GM18519 (cell line): ENCODE data around the gene FBN2.
"Not testable (repeated sequence)": the region's sequence is repeated elsewhere in the genome, so short reads cannot be mapped to it uniquely, and the experiment has no call there.

ENCODE experiments used
- ATAC-seq: cut with Tn5 transposase; IDR thresholded peaks from one replicate; pipeline ENCODE4 v1.9.1; 2021; ENCODE audit warnings: mild to moderate bottlenecking, moderate library complexity; ENCODE audit not compliant: unreplicated experiment, low FRiP score

FBN2 gene

GRCh38 chr5:128331261-128331660 is 206.8 kb downstream of the FBN2 start:
- ATAC-seq: no peak

DNA sequence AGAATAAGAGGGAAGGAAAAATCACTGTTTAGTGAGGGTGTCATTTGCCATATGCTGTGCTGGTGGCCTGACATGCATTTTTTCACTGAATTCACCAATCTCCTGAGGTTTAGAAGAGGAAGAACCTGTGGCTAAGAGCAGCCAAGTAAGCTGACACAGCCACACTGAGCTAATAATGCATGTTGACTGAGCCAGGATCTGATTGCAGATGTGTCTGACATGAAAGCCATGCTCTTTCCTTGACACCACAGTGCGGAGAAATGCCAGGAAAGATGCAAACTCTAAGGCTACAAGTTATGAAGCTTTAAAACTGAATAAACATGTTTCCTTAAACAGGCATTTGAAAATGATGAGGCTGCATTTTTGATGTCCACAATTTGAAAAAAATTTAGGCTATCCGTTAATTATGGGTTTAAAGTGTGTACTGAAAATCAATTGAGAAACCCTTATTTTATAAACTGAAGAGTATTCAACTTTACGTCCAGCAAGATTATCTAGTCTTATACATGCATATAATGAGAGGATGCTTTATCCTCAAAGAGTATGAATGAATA is 208.6 kb downstream of the FBN2 start:
- no peak for ATAC-seq

GRCh38 chr5:128328446-128328845 is 209.6 kb downstream of the FBN2 start:
- ATAC-seq: no peak

DNA sequence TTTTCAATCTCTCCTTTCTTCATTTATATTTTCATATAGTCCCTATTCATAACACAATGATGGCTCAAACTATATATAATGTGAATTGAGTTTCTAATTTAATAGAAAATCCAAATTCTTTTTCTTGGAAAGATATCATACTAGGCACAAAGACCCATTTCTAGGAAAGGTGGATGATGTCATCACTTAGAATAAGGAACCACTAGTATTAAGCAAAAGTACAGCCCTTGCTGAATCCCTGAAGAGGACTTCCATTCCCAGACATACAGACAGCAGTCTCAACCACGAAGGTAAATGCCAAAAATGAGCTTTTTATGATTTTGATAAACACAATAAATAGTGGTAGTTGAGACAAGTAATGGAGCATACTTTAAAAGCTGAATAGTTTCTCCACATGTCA is 210.0 kb downstream of the FBN2 start:
- no peak for ATAC-seq

- ATAC-seq: not testable (repeated sequence)
Observed at GRCh38 chr5:128321418-128321817, 216.6 kb downstream of the FBN2 start.

DNA sequence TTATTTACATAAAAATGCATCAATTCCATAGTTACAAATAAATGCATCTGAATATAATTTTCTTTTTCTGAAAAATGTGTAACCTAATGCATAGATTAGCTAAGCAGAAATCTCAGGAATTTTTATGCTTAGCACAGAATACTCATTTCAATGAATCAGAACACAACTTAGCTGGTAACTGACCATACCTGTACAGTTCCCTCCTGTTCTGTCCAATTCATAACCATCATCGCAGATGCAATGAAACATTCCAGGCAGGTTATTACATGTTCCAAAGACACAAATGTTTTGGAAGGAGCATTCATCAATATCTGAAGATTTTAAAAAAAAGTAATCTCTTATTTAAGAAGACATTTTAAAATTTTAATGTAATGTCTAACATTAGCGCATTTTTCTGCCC is 219.4 kb downstream of the FBN2 start:
- ATAC-seq: no peak

DNA sequence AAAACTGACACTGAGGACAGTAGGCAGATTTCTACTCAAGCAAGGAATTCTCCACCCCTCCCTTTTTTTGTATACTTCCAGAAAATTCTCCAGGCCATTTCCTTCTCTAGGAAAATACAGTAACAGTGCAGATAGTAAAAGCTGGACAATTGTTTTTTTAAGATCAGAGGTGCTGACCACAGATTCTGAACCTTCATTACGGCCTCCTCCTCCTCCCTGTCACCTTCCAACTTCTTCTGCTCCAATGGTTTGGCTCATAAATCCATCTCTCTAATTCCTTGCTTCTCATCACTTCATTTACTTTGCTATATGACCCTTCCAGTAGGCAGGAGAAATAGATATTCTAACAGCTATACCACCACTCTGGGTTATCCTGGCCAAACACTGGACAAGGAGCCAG is 220.6 kb downstream of the FBN2 start:
- ATAC-seq: no peak

DNA sequence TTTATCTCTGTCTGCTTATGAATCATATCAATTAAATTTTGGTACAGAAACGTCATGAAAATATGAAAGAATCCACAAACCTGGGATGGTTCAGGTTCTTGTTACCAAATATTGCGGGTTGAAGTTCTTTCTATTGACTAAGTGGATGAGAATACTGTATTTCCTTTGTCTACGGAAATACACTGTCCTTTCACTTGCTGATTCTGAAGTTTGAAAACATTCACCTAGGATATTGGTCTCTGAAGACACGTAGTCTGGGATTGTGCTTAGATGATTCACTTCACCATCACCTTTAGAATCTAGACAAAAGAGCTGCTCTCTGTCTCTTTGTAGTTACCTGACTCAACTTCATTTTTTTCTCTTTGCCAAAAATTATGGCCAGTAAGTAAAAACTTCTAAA is 222.4 kb downstream of the FBN2 start:
- ATAC-seq: no peak

- no peak for ATAC-seq
Observed at GRCh38 chr5:128305341-128305740, 232.7 kb downstream of the FBN2 start.

GRCh38 chr5:128304791-128305190 is 233.3 kb downstream of the FBN2 start:
- no peak for ATAC-seq

GRCh38 chr5:128304088-128304487 is 234.0 kb downstream of the FBN2 start:
- ATAC-seq: no peak

- ATAC-seq: no peak
Observed at GRCh38 chr5:128303593-128303992, 234.5 kb downstream of the FBN2 start.

DNA sequence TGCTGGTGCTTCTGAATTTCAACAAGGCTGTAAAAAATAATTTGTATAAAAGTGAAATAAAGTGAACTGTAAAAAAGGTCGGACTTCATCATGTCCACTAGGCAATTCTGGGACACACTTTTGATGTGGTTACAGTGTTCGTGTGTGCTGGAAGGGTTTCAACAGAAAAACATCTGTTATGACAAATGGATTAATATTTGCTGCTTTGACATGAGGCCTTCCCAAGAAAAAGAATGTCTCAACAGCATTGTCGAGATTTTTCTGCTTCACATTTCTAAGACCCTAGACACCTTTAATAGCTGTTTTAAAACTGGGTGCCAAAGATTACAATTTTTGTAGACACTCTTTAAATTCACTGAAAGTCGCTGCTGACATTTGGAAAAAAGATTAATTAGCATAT is 237.9 kb downstream of the FBN2 start:
- no peak for ATAC-seq

DNA sequence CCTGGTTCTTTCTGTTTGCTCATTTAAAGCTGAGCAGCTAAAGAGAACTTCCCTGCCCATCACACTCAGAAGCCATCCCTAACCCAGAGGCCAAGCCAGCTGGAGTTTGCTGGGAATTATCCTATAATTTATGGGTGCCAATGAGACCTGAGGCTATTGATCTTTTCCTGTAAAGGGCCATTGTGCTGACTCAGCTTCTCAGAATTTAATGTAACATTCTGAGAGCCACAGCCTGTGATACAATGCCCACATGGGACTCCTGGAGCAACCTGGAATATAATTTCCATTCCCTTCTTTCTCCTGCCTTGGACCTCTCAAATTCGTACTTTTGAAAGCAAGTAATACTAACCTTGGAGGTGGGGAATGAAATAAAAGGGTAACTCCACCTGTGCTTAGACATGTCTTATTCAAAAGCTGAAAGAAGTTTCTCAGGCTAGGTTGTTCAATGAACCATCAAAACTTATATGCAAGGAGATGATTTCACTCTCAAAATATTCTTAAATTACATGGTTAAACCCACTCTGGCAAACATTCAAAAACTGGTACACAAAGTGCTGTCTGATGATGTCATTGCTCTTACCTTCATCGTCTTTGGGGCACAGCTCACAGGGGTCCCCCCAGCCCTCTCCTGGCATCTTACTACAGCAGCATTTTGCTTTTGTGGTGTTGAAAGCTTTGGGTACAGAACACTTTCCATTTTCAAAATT is 247.7 kb downstream of the FBN2 start:
- ATAC-seq: no peak

GRCh38 chr5:128287740-128288139 is 250.3 kb downstream of the FBN2 start:
- no peak for ATAC-seq

DNA sequence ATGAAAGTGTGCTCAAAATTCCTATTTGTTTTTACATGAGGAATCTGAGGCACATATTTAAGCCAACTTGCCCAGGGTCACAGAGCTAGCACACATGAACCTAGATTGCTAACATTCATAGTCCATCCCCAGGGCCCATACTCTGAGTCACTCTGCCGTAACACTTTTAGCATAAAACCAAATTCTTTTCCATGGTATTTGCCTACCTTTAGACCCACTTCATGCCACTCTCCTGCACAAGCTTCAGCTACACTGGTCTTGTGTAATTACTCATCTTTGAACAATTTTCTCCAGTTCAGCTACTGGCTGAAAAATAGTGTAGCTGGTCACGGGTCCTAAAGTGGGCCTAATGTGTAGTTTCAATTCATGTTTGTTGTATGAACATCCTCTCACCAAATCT is 253.8 kb downstream of the FBN2 start:
- no peak for ATAC-seq

DNA sequence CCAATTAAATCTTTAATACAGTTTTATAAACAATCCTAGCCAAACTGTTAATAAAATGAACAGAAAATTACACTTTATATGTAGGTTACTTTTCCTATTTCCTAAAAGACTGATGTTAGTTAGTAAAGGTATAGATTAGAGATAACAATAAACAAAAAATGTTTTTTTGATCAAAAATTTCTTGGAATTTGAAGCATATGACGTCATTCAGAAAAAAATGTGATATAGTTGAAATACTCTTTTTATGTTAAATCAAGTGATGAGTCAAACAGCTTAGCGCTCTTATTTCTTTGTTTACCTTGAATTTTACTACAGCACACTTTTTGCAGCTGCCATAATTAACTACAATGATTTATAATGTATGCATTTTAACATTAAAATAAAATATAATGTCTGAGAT is 258.7 kb downstream of the FBN2 start:
- no peak for ATAC-seq

- ATAC-seq: no peak
Observed at GRCh38 chr5:128276537-128277216, 261.4 kb downstream of the FBN2 start.

DNA sequence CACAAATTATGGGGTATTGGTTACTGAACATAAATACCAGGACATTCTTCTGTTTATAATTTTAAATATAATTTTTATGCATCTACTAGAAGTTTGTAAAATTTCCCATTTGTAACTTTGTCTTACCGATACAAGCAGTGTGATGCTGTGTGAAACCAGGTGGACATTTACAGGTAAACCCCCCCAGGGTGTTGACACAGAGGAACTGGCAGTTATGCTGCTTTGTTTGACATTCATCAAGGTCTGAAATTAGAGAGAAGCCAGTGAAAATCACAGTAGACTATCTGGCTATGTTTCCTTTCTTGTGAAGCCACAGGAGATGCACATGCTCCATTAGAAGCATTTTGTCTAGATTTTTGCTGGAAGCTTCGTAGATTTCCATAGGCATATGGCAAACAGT is 263.6 kb downstream of the FBN2 start:
- ATAC-seq: no peak

DNA sequence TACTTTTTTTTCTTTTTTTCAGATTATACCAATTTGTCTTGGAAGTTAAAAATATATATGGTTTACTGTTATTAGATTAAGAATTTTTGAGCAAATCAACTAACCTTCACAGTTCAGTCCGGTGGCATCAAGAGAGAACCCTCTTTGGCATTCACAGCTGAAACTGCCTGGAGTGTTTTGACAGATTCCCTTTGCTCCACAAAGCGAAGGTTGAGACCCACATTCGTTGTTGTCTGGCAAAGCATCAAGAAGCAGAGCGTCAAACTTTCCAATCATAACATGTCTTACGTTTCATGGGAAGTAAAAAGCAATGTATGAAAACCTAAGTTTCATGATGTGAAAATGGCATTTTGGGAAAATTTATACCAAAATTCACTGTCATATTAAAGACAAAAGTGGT is 264.3 kb downstream of the FBN2 start:
- ATAC-seq: no peak

- ATAC-seq: no peak
Observed at GRCh38 chr5:128271859-128272464, 266.1 kb downstream of the FBN2 start.

DNA sequence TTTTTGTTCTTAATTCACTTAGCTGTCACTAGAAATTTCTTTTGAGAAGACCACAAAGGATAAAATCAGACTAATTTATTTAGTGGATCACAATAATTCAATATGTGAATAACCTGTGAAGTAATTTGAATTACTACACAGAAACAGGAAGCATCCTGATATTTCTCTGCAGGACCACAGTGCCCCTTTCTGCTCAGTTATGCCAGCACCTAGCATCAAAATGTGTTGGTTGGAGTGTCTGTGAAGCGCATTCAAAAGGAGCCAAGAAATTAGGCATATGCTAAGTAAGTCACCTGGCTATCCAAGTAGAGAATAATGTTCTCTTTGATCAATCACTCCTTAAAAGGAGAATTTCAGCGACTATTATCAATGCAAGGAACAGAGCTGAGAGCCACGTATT is 267.0 kb downstream of the FBN2 start:
- no peak for ATAC-seq
